OCI-LY3 (cell line): Measurements from ENCODE around the gene SCN2B.

Experiments used
- CTCF ChIP-seq: fragments of 200-600, 300-600 bp; sonication (generic); IDR thresholded peaks from 2 replicates; pipeline ENCODE4 v1.5.1; 2014; ENCODE audit warnings: antibody characterized with exemption, low read length, low read depth
- EZH2phosphoT487 ChIP-seq: fragments of 200-600 bp; shearing (Covaris generic); IDR thresholded peaks from 2 replicates; pipeline ENCODE4 v1.6.1; 2018; ENCODE audit warnings: antibody characterized with exemption, mixed run types, low read depth

GRCh38 chr11:118153516-118153915, 22.9 kb downstream of the SCN2B start:
- TF ChIP-seq CTCF (no peak), EZH2phosphoT487 (no peak)
